Endothelial cell of umbilical vein (primary cell): ENCODE results near the gene SNX18. TPM values are rescaled to one million over a fixed set of nuclear protein-coding genes. Genes with fewer than 3 reads are reported as not detected.

Source experiments
- BruUV-seq: library from RNA; stranded (reverse); fragments of 400-500 nt; replicated peaks from 2 replicates; lab custom pipeline; 2021; lab: Mats Ljungman, UMichigan
- CTCF ChIA-PET: fragments of 300-600, 350-600 bp; sonication (Branson Sonifier 250); formaldehyde crosslinking; loops from one replicate; lab custom pipeline; 2021; ENCODE audit warnings: antibody characterized with exemption, inconsistent platforms; lab: Charles Lee
- POLR2A ChIA-PET: fragments of 300-600, 350-600 bp; sonication (Branson Sonifier 250); formaldehyde crosslinking; loops from one replicate; lab custom pipeline; 2021; ENCODE audit warnings: antibody characterized with exemption, inconsistent platforms; lab: Charles Lee
- DNase-seq: peaks from one replicate; pipeline ENCODE4 v3.0.0-alpha.2; 2011; ENCODE audit warnings: low read depth, low spot score
- FAIRE-seq: peaks from 2 replicates; lab custom pipeline; 2011; peaks lifted over from hg19 to GRCh38; lab: Jason Lieb, UNC
- H2AFZ ChIP-seq: 2 replicates; pipeline ENCODE4 v1.6.0; 2012; ENCODE audit warnings: low read depth, low read length, control low read depth, inconsistent platforms
- H3K27ac ChIP-seq: 2 replicates; pipeline ENCODE4 v1.5.1; 2011; ENCODE audit warnings: low read depth, mild to moderate bottlenecking, control low read depth, low read length, moderate library complexity; ENCODE audit not compliant: insufficient read depth
- H3K27me3 ChIP-seq, 2 experiments: 2 replicates each; pipeline versions ENCODE4 v1.6.0 to v1.6.1; 2011; ENCODE audit warnings: low read length in 2 of 2, mixed read lengths in 1 of 2; ENCODE audit not compliant: control insufficient read depth in 2 of 2, insufficient read depth in 2 of 2
- H3K36me3 ChIP-seq, 2 experiments: 2 replicates in 1 of 2; 3 replicates in 1 of 2; pipeline ENCODE4 v1.5.1; 2011; ENCODE audit warnings: low read length in 2 of 2, mild to moderate bottlenecking in 1 of 2, moderate library complexity in 1 of 2; ENCODE audit not compliant: control insufficient read depth in 2 of 2, insufficient read depth in 2 of 2; ENCODE audit errors: extremely low read depth in 1 of 2
- H3K4me1 ChIP-seq: 3 replicates; pipeline ENCODE4 v1.5.1; 2011; ENCODE audit warnings: mild to moderate bottlenecking, low read length; ENCODE audit not compliant: control insufficient read depth, insufficient read depth; ENCODE audit errors: extremely low read depth
- H3K4me2 ChIP-seq: 2 replicates; pipeline ENCODE4 v1.6.1; 2011; ENCODE audit warnings: low read length, control low read depth, mixed read lengths; ENCODE audit not compliant: insufficient read depth
- H3K4me3 ChIP-seq, 3 experiments: fragments of 200-600 bp in 1 of 3; sonication (generic), shearing (Covaris generic) in 1 of 3; replicated peaks in 1 of 3; 2 replicates each; pipeline ENCODE4 v1.5.1; 2011 to 2016; ENCODE audit warnings: control low read depth in 3 of 3, low read length in 3 of 3, mild to moderate bottlenecking in 2 of 3, inconsistent platforms in 1 of 3, low read depth in 1 of 3, moderate library complexity in 1 of 3; ENCODE audit not compliant: insufficient read depth in 1 of 3
- H3K79me2 ChIP-seq: 2 replicates; pipeline ENCODE4 v1.6.0; 2012; ENCODE audit warnings: low read length, inconsistent platforms; ENCODE audit not compliant: control insufficient read depth, insufficient read depth
- H3K9ac ChIP-seq: replicated peaks from 2 replicates; pipeline ENCODE3; 2011; ENCODE audit warnings: low read length, control low read depth; ENCODE audit not compliant: insufficient read depth; ENCODE audit errors: extremely low read depth
- H3K9me1 ChIP-seq: replicated peaks from 3 replicates; pipeline ENCODE4 v1.6.0; 2011; ENCODE audit warnings: mild to moderate bottlenecking, low read length; ENCODE audit not compliant: control insufficient read depth, insufficient read depth; ENCODE audit errors: extremely low read depth
- H3K9me3 ChIP-seq: replicated peaks from 2 replicates; pipeline ENCODE4 v1.5.1; 2012; ENCODE audit warnings: low read length, inconsistent platforms; ENCODE audit not compliant: control insufficient read depth, insufficient read depth
- H4K20me1 ChIP-seq: replicated peaks from 2 replicates; pipeline ENCODE3; 2011; ENCODE audit warnings: mild to moderate bottlenecking, low read length; ENCODE audit not compliant: control insufficient read depth, insufficient read depth; ENCODE audit errors: extremely low read depth
- EZH2 ChIP-seq: IDR thresholded peaks from 2 replicates; pipeline ENCODE4 v1.6.1; 2012; ENCODE audit warnings: borderline replicate concordance, low read depth, mild to moderate bottlenecking, moderate library complexity, low read length, inconsistent platforms; ENCODE audit not compliant: severe bottlenecking
- FOS ChIP-seq: IDR thresholded peaks from 2 replicates; pipeline ENCODE4 v1.6.1; 2011; ENCODE audit warnings: mild to moderate bottlenecking, low read length, moderate library complexity, borderline replicate concordance; ENCODE audit not compliant: insufficient read depth
- GATA2 ChIP-seq: IDR thresholded peaks from 2 replicates; pipeline ENCODE4 v1.7.0; 2011; ENCODE audit warnings: low read depth, mild to moderate bottlenecking, moderate library complexity, mixed read lengths, low read length; ENCODE audit not compliant: insufficient read length, insufficient read depth
- JUN ChIP-seq: IDR thresholded peaks from 2 replicates; pipeline ENCODE4 v1.6.1; 2011; ENCODE audit warnings: borderline replicate concordance, low read depth; ENCODE audit not compliant: insufficient read length, insufficient read depth
- MYC ChIP-seq: IDR thresholded peaks from one replicate; pipeline ENCODE4 v1.6.1; 2011; ENCODE audit warnings: mild to moderate bottlenecking, low read depth, low read length
- POLR2A ChIP-seq: IDR thresholded peaks from 2 replicates; pipeline ENCODE4 v1.6.1; 2012; ENCODE audit warnings: low read depth, mild to moderate bottlenecking, control low read depth, low read length
- POLR2AphosphoS5 ChIP-seq: IDR thresholded peaks from 2 replicates; pipeline ENCODE4 v1.6.1; 2012; ENCODE audit warnings: low read depth, mild to moderate bottlenecking, control low read depth, low read length, moderate library complexity; ENCODE audit not compliant: insufficient read depth
- dilution Hi-C: fragments of 300-500 bp; cut with MboI; formaldehyde crosslinking; loops from one replicate; pipeline ENCODE4 v1.15.0; 2019; ENCODE audit warnings: low sequenced_read_pairs; ENCODE audit not compliant: extremely low pct_ligation_motif_present
- intact Hi-C: fragments of 100-400 bp; cut with micrococcal nuclease; formaldehyde crosslinking; loops from one replicate; pipeline ENCODE4 v1.10.0; 2022
- polyA plus RNA-seq, 4 experiments: library from polyadenylated mRNA; depleted of rRNA in 3 of 4; stranded (reverse) in 3 of 4; unstranded in 1 of 4; fragments of >200 nt; gene quantifications; 2 replicates each; pipeline versions ENCODE4 v1.2.1 to v1.2.3, GENCODE V29; 2011 to 2012; ENCODE audit warnings: missing spikeins in 1 of 4
- total RNA-seq: library from RNA; stranded (reverse); gene quantifications from 2 replicates; pipeline ENCODE4 v1.2.3, GENCODE V29; 2021
- TF ChIP-seq, protein P1 (sequence below): IDR thresholded peaks from 2 replicates; pipeline ENCODE4 v1.6.1; 2011; ENCODE audit not compliant: insufficient read depth, insufficient read length
- TF ChIP-seq, protein P2 (sequence below), 2 donors: IDR thresholded peaks; 1 replicate in 1 of 2; 2 replicates in 1 of 2; pipeline ENCODE4 v1.5.1; 2011; ENCODE audit warnings: low read length in 2 of 2, mild to moderate bottlenecking in 2 of 2, moderate library complexity in 2 of 2, control low read depth in 1 of 2, inconsistent platforms in 1 of 2, low read depth in 1 of 2; ENCODE audit not compliant: insufficient read depth in 1 of 2; ENCODE audit errors: extremely low read depth in 1 of 2

Gene SNX18
- total and polyA plus RNA-seq, 2 donors (not counting 3 experiments of a cell fraction or from before 2014, with no cell fraction given): 11.8 to 25.3 TPM

DNA sequence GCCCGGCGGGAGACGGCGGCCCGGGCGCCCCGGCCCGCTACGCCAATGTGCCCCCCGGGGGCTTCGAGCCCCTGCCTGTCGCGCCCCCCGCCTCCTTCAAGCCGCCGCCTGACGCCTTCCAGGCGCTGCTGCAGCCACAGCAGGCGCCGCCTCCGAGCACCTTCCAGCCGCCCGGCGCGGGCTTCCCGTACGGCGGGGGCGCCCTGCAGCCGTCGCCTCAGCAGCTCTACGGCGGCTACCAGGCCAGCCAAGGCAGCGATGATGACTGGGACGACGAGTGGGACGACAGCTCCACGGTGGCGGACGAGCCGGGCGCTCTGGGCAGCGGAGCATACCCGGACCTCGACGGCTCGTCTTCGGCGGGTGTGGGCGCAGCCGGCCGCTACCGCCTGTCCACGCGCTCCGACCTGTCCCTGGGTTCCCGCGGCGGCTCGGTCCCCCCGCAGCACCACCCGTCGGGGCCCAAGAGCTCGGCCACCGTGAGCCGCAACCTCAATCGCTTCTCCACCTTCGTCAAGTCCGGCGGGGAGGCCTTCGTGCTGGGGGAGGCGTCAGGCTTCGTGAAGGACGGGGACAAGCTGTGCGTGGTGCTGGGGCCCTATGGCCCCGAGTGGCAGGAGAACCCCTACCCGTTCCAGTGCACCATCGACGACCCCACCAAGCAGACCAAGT lies 723 bp downstream of the SNX18 start:
- Histone ChIP-seq H3K4me3 (peak overlapping the region; percentile 40 to 52 (median 45)), H3K4me1 (peaks cover 44% of the 10 kb centered on the region), H3K9me1 (no peaks in the 10 kb centered on the region), H3K9ac (peak overlapping the region; percentile 78), H3K27ac (peak overlapping the region; percentile 38), H3K36me3 (no peaks in the 10 kb centered on the region), H3K4me2 (peak overlapping the region; percentile 99), H3K79me2 (peaks cover 48% of the 10 kb centered on the region), H3K9me3 (no peaks in the 10 kb centered on the region), H4K20me1 (no peaks in the 10 kb centered on the region), H2AFZ (peak overlapping the region; percentile 60), H3K27me3 (no peaks in the 10 kb centered on the region)
- FAIRE-seq: no peak
- intact Hi-C loops (loop anchor here (1.0 to 2.0 kb wide), 2 partner anchors 185 to 289 kb away; no protein-coding TSS in a partner anchor), dilution Hi-C loops (no loop called here)
- TF ChIP-seq GATA2 (no peak), JUN (no peak), FOS (no peak), EZH2 (no peak), POLR2AphosphoS5 (no peak), POLR2A (no peak), MYC (no peak)
- TF ChIP-seq, protein P1, sequence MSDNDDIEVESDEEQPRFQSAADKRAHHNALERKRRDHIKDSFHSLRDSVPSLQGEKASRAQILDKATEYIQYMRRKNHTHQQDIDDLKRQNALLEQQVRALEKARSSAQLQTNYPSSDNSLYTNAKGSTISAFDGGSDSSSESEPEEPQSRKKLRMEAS: no peak
- TF ChIP-seq, protein P2, sequence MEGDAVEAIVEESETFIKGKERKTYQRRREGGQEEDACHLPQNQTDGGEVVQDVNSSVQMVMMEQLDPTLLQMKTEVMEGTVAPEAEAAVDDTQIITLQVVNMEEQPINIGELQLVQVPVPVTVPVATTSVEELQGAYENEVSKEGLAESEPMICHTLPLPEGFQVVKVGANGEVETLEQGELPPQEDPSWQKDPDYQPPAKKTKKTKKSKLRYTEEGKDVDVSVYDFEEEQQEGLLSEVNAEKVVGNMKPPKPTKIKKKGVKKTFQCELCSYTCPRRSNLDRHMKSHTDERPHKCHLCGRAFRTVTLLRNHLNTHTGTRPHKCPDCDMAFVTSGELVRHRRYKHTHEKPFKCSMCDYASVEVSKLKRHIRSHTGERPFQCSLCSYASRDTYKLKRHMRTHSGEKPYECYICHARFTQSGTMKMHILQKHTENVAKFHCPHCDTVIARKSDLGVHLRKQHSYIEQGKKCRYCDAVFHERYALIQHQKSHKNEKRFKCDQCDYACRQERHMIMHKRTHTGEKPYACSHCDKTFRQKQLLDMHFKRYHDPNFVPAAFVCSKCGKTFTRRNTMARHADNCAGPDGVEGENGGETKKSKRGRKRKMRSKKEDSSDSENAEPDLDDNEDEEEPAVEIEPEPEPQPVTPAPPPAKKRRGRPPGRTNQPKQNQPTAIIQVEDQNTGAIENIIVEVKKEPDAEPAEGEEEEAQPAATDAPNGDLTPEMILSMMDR (IDR thresholded peaks at IDR 0.05; ENCODE audit: extremely low read depth in 1 of 2, insufficient read depth in 1 of 2, low read depth in 1 of 2, low read length in 2 of 2): no peak
- peak; percentile 67 for DNase-seq
- POLR2A ChIA-PET: interaction anchor here (0.7 to 0.9 kb wide), 2 partner anchors 224 to 349 kb away, joined by 3 read pairs; no protein-coding TSS in a partner anchor
- CTCF ChIA-PET: interaction anchor here (0.8 to 5.3 kb wide), 29 partner anchors 11 to 641 kb away, joined by 3 to 301 read pairs (median 8); partner anchors contain the start of gene GPX8
- no TSS peak for BruUV-seq
